Activated naive CD4-positive, alpha-beta T cell treated with anti-CD3 and anti-CD28 coated beads, Interleukin-2, amount 50 U/mL, for 16 hours (primary cell): ENCODE data around the gene WDR11.

Experiments
- DNase-seq: peaks from one replicate; pipeline ENCODE4 v3.0.0-alpha.2; 2020

WDR11 gene

DNA sequence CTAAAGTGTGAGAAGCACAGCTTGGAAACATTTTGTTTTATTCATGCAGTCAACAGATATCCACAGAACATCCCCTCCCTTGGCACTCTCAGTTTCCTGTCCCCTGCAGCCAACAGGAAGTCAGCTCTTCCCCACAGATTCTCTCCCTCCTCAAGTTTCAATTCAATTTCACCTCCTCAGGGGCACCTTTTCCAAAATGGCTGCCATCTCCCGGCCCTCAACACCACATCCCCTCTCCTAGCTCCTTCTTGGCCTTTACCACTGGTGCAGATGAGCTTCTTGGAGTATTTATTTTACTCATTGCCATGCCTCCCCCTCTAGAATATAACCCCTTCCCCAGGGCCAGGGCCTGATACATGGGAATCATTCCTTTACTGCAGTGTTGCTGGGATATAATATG is 94.0 kb downstream of the WDR11 start:
- DNase-seq = no peak

DNA sequence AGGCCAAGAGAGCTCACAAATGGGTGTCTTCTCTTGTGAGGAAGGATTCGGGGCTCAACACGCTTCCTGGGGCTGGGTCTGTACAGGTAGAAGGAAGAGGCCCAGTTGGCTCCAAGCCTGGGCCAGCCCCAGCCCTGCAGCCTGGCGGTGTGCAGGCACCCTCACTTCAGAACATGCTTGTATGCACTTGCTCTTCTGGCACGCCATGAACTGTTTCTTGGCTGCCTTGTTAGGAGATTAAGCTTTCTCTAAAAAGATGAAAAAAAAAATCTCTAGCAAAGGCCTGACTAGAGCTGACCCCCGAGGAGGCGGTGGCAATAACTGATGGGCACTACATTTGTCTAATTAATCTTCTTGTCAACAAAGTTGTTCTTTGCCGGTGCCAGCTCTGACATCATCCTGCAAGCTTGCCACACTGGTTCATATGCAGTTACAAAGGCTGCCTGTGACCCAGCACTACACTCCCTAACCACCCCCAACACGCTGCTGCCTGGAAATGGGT is 94.7 kb downstream of the WDR11 start:
- DNase-seq = no peak

DNA sequence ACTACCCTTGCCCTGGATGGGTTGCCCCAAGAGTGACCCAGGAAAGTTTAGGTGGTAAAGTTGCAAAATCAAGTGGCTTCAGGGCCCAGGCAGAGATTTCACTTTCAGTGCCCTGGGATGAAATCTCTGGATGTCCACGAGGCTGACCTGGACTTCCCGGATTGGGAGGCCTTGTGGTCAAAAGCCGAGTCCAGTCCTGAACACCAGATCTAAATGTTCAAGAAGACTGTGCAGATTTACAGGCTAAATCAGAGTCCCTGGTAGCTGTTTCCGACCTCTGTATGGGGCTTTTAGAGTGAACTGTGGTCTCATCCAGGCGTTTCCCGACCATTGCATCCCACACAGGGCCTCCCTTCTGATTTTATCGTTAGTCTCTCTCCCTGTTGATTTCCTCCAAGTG is 95.3 kb downstream of the WDR11 start:
- no peak for DNase-seq

DNA sequence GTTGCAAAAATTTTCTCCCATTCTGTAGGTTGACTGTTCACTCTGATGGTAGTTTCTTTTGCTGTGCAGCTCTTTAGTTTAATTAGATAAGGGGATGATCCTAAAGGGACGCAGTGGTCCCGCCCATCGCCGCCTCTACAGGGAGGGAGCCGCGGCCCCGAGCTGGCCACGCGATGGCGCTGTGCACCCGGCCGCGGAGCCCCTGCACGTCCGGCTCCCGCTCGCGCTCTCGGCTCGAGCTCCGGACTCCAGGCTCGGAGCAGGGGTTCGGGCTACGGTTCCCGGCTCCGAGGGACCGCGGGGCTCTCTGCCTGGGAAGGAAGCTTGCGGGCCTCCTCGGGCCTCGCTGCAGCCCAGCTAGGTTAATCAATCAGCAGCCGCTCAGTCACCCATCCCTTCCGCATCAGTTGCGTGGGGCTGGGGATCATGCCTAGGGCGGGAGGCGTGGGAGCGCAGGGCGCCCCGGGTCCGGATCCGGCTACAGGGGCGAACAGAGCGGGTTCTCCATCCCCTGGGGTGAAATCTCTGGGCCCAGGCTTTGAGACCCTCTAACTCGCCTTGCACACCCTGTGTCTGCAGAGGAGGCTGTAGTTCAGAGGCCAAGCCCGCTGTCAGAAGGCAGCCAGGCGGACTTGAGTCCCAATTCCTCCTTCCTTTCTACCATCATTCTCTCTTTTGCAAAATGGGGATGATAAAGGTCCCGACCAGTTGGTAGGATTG is 97.9 kb downstream of the WDR11 start:
- DNase-seq = peak; percentile 58

DNA sequence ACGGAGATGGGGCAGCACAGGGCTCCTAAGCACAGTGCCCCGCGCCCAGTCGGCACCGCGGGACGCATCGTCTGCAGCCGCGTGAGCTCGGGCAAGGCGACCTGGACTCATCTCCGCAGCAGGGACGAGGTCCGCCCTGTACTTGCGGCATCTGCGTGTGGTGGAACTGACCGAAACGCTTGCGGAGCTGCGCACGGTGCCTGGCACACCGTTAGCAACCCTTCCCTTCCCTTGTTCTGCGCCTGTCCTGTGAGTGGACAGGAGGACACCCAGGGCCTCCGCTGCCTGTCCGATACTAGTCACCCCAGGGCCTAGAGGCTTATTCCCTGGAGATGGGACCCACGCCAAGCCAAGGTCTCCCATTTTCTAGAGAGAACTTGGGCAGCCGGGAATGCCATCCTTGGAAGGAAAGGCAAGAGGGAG is 98.5 kb downstream of the WDR11 start:
- DNase-seq = no peak

DNA sequence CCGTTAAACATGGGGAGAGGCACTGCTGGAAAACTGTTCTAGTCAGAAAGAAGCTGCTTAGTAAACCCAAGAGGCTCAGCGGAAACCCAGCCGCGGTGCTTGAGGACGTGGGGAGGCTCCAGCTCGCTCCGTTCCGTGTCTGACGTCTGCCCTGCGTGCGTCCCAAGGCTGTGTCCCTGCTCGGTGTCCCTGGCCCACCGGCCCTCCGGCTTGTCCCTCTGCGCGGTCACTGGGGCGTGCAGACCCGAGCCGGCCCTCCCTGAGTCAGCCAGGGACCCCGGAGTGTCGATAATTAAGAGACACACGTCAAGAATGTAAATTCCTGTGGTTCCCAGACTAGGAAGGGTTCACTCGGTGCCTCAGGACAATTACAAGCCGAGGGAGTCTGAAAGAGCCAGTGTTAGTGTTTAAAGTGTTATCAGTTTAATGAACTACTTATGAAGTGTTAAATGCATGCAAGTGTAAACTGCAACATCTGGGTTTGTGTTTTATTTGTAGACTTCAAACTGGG is 98.9 kb downstream of the WDR11 start:
- no peak for DNase-seq

DNA sequence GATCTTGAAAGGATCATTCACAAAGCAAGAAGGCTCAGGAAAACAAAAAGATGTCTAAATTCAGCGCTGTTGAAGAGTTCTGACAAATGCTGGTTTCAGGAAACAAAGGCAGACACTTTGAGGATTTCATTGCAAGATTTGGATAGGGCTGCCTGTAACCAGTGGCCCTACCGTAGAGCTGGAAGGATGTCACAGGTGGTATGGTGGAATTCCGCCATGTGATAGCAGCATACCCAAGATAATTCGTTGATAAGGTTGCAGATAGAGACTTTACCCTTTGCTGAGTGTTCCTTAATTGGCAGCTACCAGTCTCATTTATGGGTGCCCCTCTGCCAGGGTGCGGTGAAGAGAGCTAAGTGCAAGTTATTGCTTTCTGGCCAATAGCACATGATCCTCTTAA is 100.1 kb downstream of the WDR11 start:
- no peak for DNase-seq

DNA sequence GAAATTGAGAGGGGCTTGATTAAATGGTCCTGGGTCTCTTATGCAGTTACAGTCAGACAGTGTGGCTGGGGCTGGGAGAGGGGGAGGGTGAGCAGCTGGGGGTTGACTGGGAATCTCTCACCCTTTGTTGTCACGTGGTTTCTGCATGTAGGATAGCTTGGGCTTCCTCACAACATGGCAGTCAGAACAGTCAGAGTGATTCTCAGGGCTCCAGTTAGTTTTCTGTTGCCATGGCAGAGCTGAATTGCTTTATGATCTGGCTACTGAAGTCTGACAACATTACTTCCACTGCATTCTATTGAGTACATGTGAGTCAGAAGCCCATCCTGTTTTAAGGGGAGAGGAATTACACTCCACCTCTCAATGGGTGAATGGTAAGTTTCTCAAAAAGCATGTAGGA is 102.7 kb downstream of the WDR11 start:
- no peak for DNase-seq
